Measurements from ENCODE around the gene PRRG4.

DNA sequence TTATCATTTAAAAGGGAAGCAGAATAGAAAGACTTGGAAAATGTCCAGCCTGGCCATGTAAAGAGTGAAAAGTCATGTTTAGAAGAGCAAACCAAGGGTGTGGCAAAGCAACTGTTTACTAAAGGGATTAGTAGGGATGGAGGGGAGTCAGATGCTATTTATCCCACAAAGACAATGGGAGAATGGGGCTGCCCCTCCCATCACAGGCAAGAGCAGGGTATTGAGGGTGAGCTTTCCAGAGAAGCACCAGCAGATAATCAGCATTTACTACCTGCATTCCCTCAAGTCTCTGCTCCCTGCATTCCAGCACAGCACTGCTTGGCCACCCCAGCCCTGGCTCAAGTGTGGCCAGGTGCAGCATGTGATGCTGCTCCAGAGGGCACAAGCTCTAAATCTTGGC lies 44.4 kb downstream of the PRRG4 start:
- TF ChIP-seq, protein P1, sequence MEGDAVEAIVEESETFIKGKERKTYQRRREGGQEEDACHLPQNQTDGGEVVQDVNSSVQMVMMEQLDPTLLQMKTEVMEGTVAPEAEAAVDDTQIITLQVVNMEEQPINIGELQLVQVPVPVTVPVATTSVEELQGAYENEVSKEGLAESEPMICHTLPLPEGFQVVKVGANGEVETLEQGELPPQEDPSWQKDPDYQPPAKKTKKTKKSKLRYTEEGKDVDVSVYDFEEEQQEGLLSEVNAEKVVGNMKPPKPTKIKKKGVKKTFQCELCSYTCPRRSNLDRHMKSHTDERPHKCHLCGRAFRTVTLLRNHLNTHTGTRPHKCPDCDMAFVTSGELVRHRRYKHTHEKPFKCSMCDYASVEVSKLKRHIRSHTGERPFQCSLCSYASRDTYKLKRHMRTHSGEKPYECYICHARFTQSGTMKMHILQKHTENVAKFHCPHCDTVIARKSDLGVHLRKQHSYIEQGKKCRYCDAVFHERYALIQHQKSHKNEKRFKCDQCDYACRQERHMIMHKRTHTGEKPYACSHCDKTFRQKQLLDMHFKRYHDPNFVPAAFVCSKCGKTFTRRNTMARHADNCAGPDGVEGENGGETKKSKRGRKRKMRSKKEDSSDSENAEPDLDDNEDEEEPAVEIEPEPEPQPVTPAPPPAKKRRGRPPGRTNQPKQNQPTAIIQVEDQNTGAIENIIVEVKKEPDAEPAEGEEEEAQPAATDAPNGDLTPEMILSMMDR (IDR thresholded peaks at IDR 0.05; ENCODE audit: extremely low read depth in 1 of 2, insufficient read depth in 1 of 2, low read depth in 1 of 2, low read length in 2 of 2), result no peak
- TF ChIP-seq MYC (IDR thresholded peaks at IDR 0.05; ENCODE audit: low read depth, low read length), result no peak
- TF ChIP-seq POLR2A (IDR thresholded peaks at IDR 0.05; ENCODE audit: low read depth, low read length), result no peak
- no peak for TF ChIP-seq POLR2AphosphoS5 (IDR thresholded peaks at IDR 0.05; ENCODE audit: insufficient read depth, low read depth, low read length)
- TF ChIP-seq, protein P2, sequence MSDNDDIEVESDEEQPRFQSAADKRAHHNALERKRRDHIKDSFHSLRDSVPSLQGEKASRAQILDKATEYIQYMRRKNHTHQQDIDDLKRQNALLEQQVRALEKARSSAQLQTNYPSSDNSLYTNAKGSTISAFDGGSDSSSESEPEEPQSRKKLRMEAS (IDR thresholded peaks at IDR 0.05; ENCODE audit: insufficient read depth, insufficient read length), result no peak
